HFFc6 (cell line): ENCODE results near the gene HBB. TPM values are rescaled to one million over a fixed set of nuclear protein-coding genes. Genes with fewer than 3 reads are reported as not detected.
"Not testable (repeated sequence)": the region's sequence is repeated elsewhere in the genome, so short reads cannot be mapped to it uniquely, and the experiment has no call there.

Experiments
- DNase-seq: peaks from one replicate; pipeline ENCODE4 v3.0.0-alpha.2; 2018
- H3K27ac Mint-ChIP-seq: 2 replicates; pipeline ENCODE4 v1.8.0; 2020; ENCODE audit warnings: mild to moderate bottlenecking, mixed read lengths
- H3K27me3 Mint-ChIP-seq: 2 replicates; pipeline ENCODE4 v1.8.0; 2021; ENCODE audit warnings: mild to moderate bottlenecking, moderate library complexity, mixed read lengths; ENCODE audit not compliant: insufficient read depth
- H3K36me3 Mint-ChIP-seq: 2 replicates; pipeline ENCODE4 v1.8.0; 2021; ENCODE audit warnings: low read depth, mixed read lengths
- H3K4me1 Mint-ChIP-seq: 2 replicates; pipeline ENCODE4 v1.8.0; 2020; ENCODE audit warnings: low read depth, mixed read lengths
- H3K4me3 Mint-ChIP-seq: 2 replicates; pipeline ENCODE4 v1.8.0; 2020; ENCODE audit warnings: mild to moderate bottlenecking, moderate library complexity, mixed read lengths
- H3K9me3 Mint-ChIP-seq: 2 replicates; pipeline ENCODE4 v1.8.0; 2020; ENCODE audit warnings: mild to moderate bottlenecking, mixed read lengths
- total RNA-seq, 6 experiments: library from RNA; stranded (reverse); fragmentation: NEBNext Ultra II Directional; extraction: Animal tissue kit (Norgen Biotek cat#: 25700); gene quantifications; 2 replicates in 1 of 6; 3 replicates in 5 of 6; pipeline ENCODE4 v1.2.3, GENCODE V29; 2021
- TF ChIP-seq, protein P1 (sequence below): fragments of 200-600 bp; sonication (generic); IDR thresholded peaks from 2 replicates; pipeline ENCODE4 v1.5.0; 2021; ENCODE audit warnings: antibody characterized with exemption, mild to moderate bottlenecking

Gene HBB
- total RNA-seq, 6 experiments from 2014 or later = not detected

DNA sequence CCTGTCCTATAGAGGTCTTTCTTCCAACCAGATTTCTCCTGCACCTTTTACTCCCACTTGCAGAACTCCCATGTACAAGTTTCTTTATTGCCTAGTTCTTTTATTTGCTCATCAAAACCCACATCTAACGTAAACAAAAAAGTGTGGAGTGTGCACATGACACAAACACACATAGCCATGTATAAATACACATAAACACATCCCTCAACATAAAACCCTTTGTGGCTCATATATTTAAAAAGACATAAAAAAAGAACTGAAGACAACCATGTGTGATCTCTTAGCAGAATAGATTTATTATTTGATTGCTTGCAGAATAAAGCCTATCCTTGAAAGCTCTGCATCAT lies 26.0 kb upstream of the HBB start:
- no peak for DNase-seq

DNA sequence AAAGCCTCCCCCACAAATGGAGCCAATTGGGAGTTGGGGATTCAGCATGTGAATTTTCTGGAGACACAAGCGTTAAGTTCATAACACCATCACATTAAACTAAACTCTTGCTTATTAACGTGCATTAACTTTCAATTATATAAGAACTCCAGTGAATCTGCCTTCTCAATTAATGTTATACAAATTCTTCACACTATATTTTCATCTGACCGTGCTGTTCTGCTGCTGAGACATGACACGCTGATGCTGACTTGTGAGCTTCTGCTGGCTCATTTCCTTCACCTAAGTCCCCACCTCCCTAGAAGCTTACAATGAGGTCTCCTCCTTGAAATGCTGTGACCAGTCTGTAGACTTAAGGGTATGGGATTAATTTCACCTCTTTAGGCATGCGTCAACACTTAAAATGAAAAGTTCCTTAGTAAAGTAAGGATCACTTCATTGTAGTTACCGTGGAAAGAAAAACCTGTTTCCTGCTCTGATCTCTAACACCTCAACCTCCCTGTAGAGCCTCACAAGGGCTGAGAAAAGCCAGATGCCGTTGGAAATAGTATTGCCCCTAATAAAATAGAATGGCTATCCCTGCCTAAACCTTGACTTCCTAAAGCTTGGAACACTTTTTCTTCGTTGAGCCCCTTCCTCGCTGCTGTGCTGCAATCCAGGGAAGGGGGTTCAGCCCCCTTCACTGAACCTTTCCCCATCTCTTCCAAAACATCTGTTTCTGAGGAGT lies 25.5 kb upstream of the HBB start:
- DNase-seq = no peak
- Mint-ChIP-seq H3K4me1 (peaks cover 17% of the 10 kb centered on the region), H3K36me3 (no peaks in the 10 kb centered on the region), H3K4me3 (no peak overlapping the region), H3K27me3 (peaks cover 2% of the 10 kb centered on the region), H3K27ac (no peak overlapping the region), H3K9me3 (no peaks in the 10 kb centered on the region)
- TF ChIP-seq, protein P1, sequence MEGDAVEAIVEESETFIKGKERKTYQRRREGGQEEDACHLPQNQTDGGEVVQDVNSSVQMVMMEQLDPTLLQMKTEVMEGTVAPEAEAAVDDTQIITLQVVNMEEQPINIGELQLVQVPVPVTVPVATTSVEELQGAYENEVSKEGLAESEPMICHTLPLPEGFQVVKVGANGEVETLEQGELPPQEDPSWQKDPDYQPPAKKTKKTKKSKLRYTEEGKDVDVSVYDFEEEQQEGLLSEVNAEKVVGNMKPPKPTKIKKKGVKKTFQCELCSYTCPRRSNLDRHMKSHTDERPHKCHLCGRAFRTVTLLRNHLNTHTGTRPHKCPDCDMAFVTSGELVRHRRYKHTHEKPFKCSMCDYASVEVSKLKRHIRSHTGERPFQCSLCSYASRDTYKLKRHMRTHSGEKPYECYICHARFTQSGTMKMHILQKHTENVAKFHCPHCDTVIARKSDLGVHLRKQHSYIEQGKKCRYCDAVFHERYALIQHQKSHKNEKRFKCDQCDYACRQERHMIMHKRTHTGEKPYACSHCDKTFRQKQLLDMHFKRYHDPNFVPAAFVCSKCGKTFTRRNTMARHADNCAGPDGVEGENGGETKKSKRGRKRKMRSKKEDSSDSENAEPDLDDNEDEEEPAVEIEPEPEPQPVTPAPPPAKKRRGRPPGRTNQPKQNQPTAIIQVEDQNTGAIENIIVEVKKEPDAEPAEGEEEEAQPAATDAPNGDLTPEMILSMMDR = no peak

More for the DNA sequence above, 26.0 kb upstream of the HBB start:
- Mint-ChIP-seq H3K27me3 (peaks cover 2% of the 10 kb centered on the region), H3K4me3 (no peak overlapping the region), H3K36me3 (no peaks in the 10 kb centered on the region), H3K9me3 (no peaks in the 10 kb centered on the region), H3K4me1 (peaks cover 12% of the 10 kb centered on the region), H3K27ac (no peak overlapping the region)
- TF ChIP-seq, protein P1 = no peak

DNA sequence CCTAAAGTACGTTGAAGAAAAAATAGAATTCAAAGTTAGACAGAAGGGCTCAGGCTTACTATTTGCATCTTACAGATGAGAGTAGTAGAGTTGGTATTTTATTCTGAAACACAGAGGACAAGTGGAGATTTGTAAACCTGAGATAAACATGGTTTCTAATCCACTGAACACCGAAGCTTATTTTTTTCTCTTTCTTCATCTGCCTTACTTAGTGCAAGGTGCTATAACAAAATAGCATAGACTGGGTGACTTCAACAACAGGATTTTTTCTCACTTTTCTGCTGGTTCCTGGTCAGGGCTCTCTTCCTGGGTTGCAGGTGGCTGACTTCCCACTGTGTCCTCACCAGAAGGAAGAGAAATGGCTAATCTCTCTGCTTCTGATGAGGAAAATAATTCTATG lies 24.9 kb upstream of the HBB start:
- no peak for DNase-seq
- peaks cover 2% of the 10 kb centered on the region for H3K27me3 Mint-ChIP-seq
- H3K4me3 Mint-ChIP-seq = no peak overlapping the region
- no peak overlapping the region for H3K27ac Mint-ChIP-seq
- peaks cover 23% of the 10 kb centered on the region for H3K4me1 Mint-ChIP-seq
- TF ChIP-seq, protein P1 = no peak
- H3K36me3 Mint-ChIP-seq = no peaks in the 10 kb centered on the region
- no peaks in the 10 kb centered on the region for H3K9me3 Mint-ChIP-seq

DNA sequence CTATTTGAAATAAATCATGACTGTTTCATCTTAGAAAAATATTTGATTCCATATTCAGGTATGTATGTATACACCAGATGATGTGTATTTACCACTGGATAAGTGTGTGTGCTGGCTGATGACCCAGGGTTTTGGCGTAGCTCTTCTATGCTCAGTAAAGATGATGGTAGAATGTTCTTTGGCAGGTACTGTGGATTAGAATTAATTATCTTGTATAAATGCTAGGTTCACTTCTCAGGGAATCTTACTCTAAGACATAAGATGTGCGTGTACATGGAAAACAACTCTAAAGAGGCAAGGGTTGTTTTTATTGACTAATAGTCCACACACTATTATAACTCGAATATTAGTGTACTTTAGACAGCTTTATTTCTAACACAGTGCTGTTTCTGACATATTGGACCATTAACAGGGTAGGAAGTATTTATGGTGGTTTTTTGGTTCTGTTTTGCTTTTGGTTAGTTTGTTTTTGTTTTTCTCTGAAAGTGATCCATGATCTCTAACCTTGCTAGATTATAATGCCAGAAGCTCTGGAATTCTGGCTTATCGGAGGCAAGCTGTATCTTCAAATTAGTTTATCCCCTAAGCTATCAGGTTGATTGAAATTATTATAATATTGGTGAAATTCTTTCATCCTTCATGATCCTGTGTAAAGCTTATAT lies 23.8 kb upstream of the HBB start:
- H3K4me1 Mint-ChIP-seq = peaks cover 34% of the 10 kb centered on the region
- no peak overlapping the region for H3K4me3 Mint-ChIP-seq
- no peaks in the 10 kb centered on the region for H3K9me3 Mint-ChIP-seq
- DNase-seq = no peak
- no peak overlapping the region for H3K27ac Mint-ChIP-seq
- TF ChIP-seq, protein P1 = no peak
- H3K27me3 Mint-ChIP-seq = peaks cover 2% of the 10 kb centered on the region
- no peaks in the 10 kb centered on the region for H3K36me3 Mint-ChIP-seq

DNA sequence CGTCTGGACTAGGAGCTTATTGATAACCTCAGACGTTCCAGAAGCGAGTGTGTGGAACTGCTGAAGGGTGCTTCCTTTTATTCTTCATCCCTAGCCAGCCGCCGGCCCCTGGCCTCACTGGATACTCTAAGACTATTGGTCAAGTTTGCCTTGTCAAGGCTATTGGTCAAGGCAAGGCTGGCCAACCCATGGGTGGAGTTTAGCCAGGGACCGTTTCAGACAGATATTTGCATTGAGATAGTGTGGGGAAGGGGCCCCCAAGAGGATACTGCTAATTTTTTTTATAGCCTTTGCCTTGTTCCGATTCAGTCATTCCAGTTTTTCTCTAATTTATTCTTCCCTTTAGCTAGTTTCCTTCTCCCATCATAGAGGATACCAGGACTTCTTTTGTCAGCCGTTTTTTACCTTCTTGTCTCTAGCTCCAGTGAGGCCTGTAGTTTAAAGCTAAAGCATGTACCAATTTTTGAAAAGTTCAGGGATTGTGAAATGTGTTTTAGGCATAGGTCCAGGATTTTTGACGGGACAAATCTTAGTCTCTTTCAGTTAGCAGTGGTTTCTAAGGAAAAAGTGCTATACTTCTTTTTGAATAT lies 23.0 kb upstream of the HBB start, which contains the start of gene HBG1:
Gene HBG1, minus strand, starts transcription at position 51 of the 590 bp plus-strand sequence. CDS start 53 bp downstream, outside the sequence.
- not testable (repeated sequence) for H3K36me3 Mint-ChIP-seq, H3K27me3 Mint-ChIP-seq, DNase-seq, H3K4me3 Mint-ChIP-seq, H3K27ac Mint-ChIP-seq, H3K9me3 Mint-ChIP-seq
- H3K4me1 Mint-ChIP-seq = peaks cover 34% of the 10 kb centered on the region

DNA sequence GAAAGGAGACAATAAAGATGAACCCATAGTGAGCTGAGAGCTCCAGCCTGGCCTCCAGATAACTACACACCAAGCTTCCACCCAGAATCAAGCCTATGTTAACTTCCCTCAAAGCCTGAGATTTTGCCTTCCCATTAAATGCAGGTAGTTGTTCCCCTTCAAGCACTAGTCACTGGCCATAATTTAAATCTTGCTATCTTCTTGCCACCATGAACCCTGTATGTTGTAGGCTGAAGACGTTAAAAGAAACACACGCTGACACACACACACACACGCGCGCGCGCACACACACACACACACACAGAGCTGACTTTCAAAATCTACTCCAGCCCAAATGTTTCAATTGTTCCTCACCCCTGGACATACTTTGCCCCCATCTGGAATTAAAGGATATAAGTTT lies 21.6 kb upstream of the HBB start:
- H3K27ac Mint-ChIP-seq, H3K36me3 Mint-ChIP-seq, H3K4me3 Mint-ChIP-seq, DNase-seq, H3K9me3 Mint-ChIP-seq, H3K27me3 Mint-ChIP-seq: not testable (repeated sequence)
- H3K4me1 Mint-ChIP-seq = peaks cover 34% of the 10 kb centered on the region
